Activated CD8-positive, alpha-beta T cell treated with anti-CD3 and anti-CD28 coated beads for 36 hours (primary cell): Measurements from ENCODE around the gene CADPS. TPM values are rescaled to one million over a fixed set of nuclear protein-coding genes. Genes with fewer than 3 reads are reported as not detected.

Source experiments
- ATAC-seq: fragments of 200-7000 bp; cut with Tn5 transposase; one replicate; pipeline ENCODE4 v1.10.0; 2021; ENCODE audit warnings: mild to moderate bottlenecking, moderate library complexity
- CTCF ChIA-PET: fragments of 350-600 bp; sonication (Branson Sonifier 250); formaldehyde crosslinking; loops from one replicate; lab custom pipeline; 2021; ENCODE audit warnings: antibody characterized with exemption; lab: Charles Lee
- POLR2A ChIA-PET: fragments of 350-600 bp; sonication (Branson Sonifier 250); formaldehyde crosslinking; loops from one replicate; lab custom pipeline; 2021; ENCODE audit warnings: antibody characterized with exemption; lab: Charles Lee
- DNase-seq: peaks from one replicate; pipeline ENCODE4 v3.0.0-alpha.2; 2020
- H3K27ac Mint-ChIP-seq: one replicate; pipeline ENCODE4 v1.8.0; 2021; ENCODE audit warnings: mild to moderate bottlenecking, mixed read lengths
- H3K27me3 Mint-ChIP-seq: one replicate; pipeline ENCODE4 v1.8.0; 2021; ENCODE audit warnings: mixed read lengths
- H3K36me3 Mint-ChIP-seq: one replicate; pipeline ENCODE4 v1.8.0; 2021; ENCODE audit warnings: low read depth, mixed read lengths
- H3K4me1 Mint-ChIP-seq: one replicate; pipeline ENCODE4 v1.8.0; 2021; ENCODE audit warnings: low read depth, mixed read lengths
- H3K4me3 Mint-ChIP-seq: one replicate; pipeline ENCODE4 v1.8.0; 2021; ENCODE audit warnings: mild to moderate bottlenecking, moderate library complexity, mixed read lengths
- H3K9me3 Mint-ChIP-seq: one replicate; pipeline ENCODE4 v1.8.0; 2021; ENCODE audit warnings: mixed read lengths
- intact Hi-C: fragments of 100-400 bp; cut with micrococcal nuclease; formaldehyde crosslinking; loops from one replicate; pipeline ENCODE4 v1.10.0; 2022
- total RNA-seq, 2 experiments: library from RNA; stranded (reverse); gene quantifications; one replicate each; pipeline ENCODE4 v1.2.3, GENCODE V29; 2021
- TF ChIP-seq, protein P1 (sequence below): fragments of 200-600 bp; IDR thresholded peaks from one replicate; pipeline ENCODE4 v1.8.0; 2022; ENCODE audit warnings: antibody characterized with exemption, mild to moderate bottlenecking

Gene CADPS
- total RNA-seq, 2 experiments from 2014 or later = not detected

DNA sequence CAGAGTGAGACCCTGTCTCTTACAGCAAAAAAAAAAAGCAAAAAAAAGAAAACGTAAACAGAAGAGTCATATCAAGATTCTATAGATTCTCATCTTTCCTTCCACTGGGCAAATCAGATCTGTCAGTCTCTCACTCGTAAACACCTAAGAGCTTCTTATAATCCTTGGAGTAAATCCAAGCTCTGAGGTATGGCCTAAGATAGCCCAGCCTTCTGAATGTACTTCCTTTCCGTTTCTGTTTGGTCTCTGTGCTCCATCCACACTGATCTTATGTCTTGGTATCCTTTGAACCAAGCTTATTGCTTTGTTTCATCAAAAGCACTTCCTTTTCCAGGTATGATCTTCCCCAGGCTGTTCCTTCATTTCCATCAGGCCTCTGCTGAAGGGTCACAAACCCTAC lies 137.8 kb downstream of the CADPS start:
- DNase-seq = no peak
- TF ChIP-seq, protein P1, sequence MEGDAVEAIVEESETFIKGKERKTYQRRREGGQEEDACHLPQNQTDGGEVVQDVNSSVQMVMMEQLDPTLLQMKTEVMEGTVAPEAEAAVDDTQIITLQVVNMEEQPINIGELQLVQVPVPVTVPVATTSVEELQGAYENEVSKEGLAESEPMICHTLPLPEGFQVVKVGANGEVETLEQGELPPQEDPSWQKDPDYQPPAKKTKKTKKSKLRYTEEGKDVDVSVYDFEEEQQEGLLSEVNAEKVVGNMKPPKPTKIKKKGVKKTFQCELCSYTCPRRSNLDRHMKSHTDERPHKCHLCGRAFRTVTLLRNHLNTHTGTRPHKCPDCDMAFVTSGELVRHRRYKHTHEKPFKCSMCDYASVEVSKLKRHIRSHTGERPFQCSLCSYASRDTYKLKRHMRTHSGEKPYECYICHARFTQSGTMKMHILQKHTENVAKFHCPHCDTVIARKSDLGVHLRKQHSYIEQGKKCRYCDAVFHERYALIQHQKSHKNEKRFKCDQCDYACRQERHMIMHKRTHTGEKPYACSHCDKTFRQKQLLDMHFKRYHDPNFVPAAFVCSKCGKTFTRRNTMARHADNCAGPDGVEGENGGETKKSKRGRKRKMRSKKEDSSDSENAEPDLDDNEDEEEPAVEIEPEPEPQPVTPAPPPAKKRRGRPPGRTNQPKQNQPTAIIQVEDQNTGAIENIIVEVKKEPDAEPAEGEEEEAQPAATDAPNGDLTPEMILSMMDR = no peak
- no peaks in the 10 kb centered on the region for H3K36me3 Mint-ChIP-seq
- ATAC-seq = no peak
- H3K9me3 Mint-ChIP-seq = peaks cover 6% of the 10 kb centered on the region
- H3K27me3 Mint-ChIP-seq = no peaks in the 10 kb centered on the region
- H3K4me3 Mint-ChIP-seq = no peak overlapping the region
- H3K4me1 Mint-ChIP-seq = no peaks in the 10 kb centered on the region
- no peak overlapping the region for H3K27ac Mint-ChIP-seq
- intact Hi-C loops = no loop called here
- POLR2A ChIA-PET = no interaction called here
- CTCF ChIA-PET = interaction anchor here (1.0 kb wide), 1 partner anchor 71 kb away, joined by 3 read pairs; no protein-coding TSS in a partner anchor

DNA sequence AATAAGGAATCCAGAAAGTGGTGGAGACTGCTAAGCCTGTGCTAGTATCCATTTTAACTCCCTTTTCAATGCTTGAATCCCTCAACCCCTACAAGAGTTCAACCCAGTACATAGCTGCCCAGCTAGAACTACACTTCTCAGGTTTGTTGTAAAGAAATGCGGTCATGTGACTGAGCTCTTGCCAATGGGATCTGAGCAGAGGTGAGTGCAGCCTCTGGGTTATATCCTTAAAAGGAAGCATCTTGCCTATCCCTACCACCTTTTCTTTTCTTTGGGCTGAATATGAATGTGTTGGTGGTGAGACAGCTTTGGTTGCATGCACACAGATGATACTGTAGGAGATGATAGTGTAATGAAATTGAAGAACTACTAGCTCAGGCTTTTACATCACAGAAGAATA lies 139.7 kb downstream of the CADPS start:
- peaks cover 6% of the 10 kb centered on the region for H3K9me3 Mint-ChIP-seq
- H3K4me3 Mint-ChIP-seq = no peak overlapping the region
- no peaks in the 10 kb centered on the region for H3K27me3 Mint-ChIP-seq
- no peaks in the 10 kb centered on the region for H3K36me3 Mint-ChIP-seq
- TF ChIP-seq, protein P1 = no peak
- DNase-seq (no peak), ATAC-seq (no peak)
- intact Hi-C loops = no loop called here
- H3K27ac Mint-ChIP-seq = no peak overlapping the region
- H3K4me1 Mint-ChIP-seq = no peaks in the 10 kb centered on the region
- ChIA-PET CTCF (no interaction called here), POLR2A (no interaction called here)

DNA sequence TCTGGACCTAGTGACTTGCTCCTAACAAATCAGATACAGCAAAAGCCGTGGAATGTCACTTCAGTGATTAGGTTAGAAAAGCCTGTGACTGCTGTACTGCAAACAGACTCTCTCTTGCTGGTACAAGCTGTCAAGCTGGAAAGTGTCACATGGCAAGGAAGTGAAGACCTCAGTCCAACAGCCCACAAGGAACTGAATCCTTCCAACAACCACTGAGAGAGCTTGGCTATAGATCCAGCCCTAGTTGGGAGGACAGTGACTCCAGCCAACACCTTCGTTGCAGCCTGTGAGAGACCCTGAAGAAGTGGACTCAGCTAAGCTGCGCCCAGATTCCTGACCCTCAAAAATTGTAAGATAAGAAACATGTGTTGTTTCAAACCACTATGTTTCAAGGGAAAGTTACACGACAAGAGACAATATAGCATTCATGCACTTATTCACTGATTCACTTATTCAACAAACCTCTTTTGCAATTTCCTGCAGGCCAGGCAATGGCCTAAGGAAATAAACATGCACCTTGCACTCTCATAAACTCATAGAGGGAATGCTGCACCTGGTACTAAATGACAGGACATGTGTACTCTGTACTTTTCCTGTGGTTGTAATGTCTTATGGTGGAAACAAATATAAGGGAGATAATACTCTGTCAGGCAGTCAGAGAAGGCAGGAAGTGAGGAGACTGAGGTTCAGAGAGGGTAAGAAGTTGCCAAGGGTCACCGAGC lies 142.9 kb downstream of the CADPS start:
- Mint-ChIP-seq H3K4me1 (no peaks in the 10 kb centered on the region), H3K27ac (no peak overlapping the region), H3K36me3 (no peaks in the 10 kb centered on the region), H3K4me3 (no peak overlapping the region), H3K27me3 (no peaks in the 10 kb centered on the region), H3K9me3 (no peaks in the 10 kb centered on the region)
- CTCF ChIA-PET = no interaction called here
- DNase-seq (no peak), ATAC-seq (no peak)
- POLR2A ChIA-PET = no interaction called here
- intact Hi-C loops = no loop called here
- TF ChIP-seq, protein P1 = no peak

DNA sequence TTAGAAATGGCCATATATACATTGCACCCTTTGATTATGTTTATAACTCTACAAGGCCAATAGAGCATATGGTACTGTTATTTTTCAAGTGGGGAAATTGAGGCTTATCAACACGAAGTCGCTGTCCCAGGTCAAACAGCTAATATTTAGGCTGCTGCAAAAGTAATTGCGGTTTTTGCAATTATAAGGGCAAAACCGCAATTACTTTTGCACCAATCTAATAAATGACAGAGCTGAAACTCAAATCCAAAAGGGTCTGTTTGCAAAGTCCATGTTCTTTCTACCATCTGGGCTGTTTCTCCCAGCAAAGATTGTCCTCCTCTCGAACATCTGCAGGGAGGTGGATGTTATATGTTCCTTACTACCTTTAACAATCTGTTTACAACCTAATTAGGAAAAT lies 147.2 kb downstream of the CADPS start:
- CTCF ChIA-PET = no interaction called here
- intact Hi-C loops = no loop called here
- Mint-ChIP-seq H3K9me3 (no peaks in the 10 kb centered on the region), H3K36me3 (no peaks in the 10 kb centered on the region), H3K27ac (no peak overlapping the region), H3K4me1 (no peaks in the 10 kb centered on the region), H3K27me3 (no peaks in the 10 kb centered on the region), H3K4me3 (no peak overlapping the region)
- POLR2A ChIA-PET = no interaction called here
- TF ChIP-seq, protein P1 = no peak
- DNase-seq (no peak), ATAC-seq (no peak)

DNA sequence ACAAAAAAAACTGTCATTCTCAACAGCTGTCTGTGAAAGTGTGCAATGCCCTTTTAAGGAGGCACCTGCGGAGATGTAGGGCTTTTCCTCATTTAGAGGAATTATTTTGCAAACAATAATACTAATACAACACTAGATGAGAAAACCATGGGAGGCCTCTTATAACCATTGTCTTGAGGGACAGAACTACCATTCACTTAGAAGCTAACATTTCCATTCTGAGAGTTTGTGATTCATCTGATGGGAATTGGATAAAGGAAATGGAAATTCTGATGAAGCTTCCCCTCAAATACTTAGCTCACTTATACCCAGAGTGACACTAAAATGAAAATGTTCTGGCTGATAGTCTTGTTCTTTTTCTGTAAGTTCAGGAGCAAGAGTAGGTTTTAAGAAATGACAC lies 147.7 kb downstream of the CADPS start:
- Mint-ChIP-seq H3K4me3 (no peak overlapping the region), H3K4me1 (no peaks in the 10 kb centered on the region), H3K27me3 (no peaks in the 10 kb centered on the region), H3K27ac (no peak overlapping the region), H3K36me3 (no peaks in the 10 kb centered on the region), H3K9me3 (no peaks in the 10 kb centered on the region)
- DNase-seq = no peak
- ChIA-PET CTCF (no interaction called here), POLR2A (no interaction called here)
- intact Hi-C loops = no loop called here
- TF ChIP-seq, protein P1 = no peak
- no peak for ATAC-seq
